ENCODE data around the gene THOC6. TPM values are rescaled to one million over a fixed set of nuclear protein-coding genes. Genes with fewer than 3 reads are reported as not detected.

Gene THOC6
- total and polyA plus RNA-seq, 9 donors, result 3.5 to 21.0 (median 15.2) TPM

GRCh38 chr16:2992383-2993081 is 31.3 kb upstream of the THOC6 start:
- TF ChIP-seq POLR2A (IDR thresholded peaks at IDR 0.05) (no peak), EP300 (IDR thresholded peaks at IDR 0.05) (no peak), CTCF (IDR thresholded peaks at IDR 0.05) (no peak)
- no peak overlapping the region for H3K27ac ChIP-seq
- no peak for DNase-seq

GRCh38 chr16:2996298-2996697 is 27.5 kb upstream of the THOC6 start:
- Histone ChIP-seq H3K27ac (no peak overlapping the region), H3K4me3 (no peak overlapping the region), H3K4me1 (ENCODE audit: insufficient read depth) (no peaks in the 10 kb centered on the region), H3K36me3 (no peaks in the 10 kb centered on the region), H3K27me3 (no peaks in the 10 kb centered on the region), H3K9me3 (no peaks in the 10 kb centered on the region)
- DNase-seq, result no peak
- no peak for TF ChIP-seq CTCF (IDR thresholded peaks at IDR 0.05)
- TF ChIP-seq POLR2A (IDR thresholded peaks at IDR 0.05), result no peak
- TF ChIP-seq EP300 (IDR thresholded peaks at IDR 0.05), result no peak
- intact Hi-C loops (cut with DNase I), result no loop called here
- 39 to 51% (median 47%) methylated on average over 13 of the region's 13 CpGs for WGBS, 3 donors

More at GRCh38 chr16:2992383-2993081, 31.3 kb upstream of the THOC6 start:
- Histone ChIP-seq H3K27me3 (no peaks in the 10 kb centered on the region), H3K9me3 (no peaks in the 10 kb centered on the region), H3K4me3 (no peak overlapping the region), H3K36me3 (no peaks in the 10 kb centered on the region), H3K4me1 (ENCODE audit: insufficient read depth) (no peaks in the 10 kb centered on the region)
- intact Hi-C loops (cut with DNase I), result no loop called here
- WGBS, 3 donors, result 84 to 87% (median 86%) methylated on average over 14 of the region's 14 CpGs

- Histone ChIP-seq H3K36me3 (no peaks in the 10 kb centered on the region), H3K4me3 (no peak overlapping the region), H3K9me3 (no peaks in the 10 kb centered on the region), H3K27me3 (no peaks in the 10 kb centered on the region), H3K4me1 (ENCODE audit: insufficient read depth) (no peaks in the 10 kb centered on the region), H3K27ac (no peak overlapping the region)
- DNase-seq, result no peak
- TF ChIP-seq POLR2A (IDR thresholded peaks at IDR 0.05), result no peak
- TF ChIP-seq CTCF (IDR thresholded peaks at IDR 0.05), result no peak
- TF ChIP-seq EP300 (IDR thresholded peaks at IDR 0.05), result no peak
- WGBS, 3 donors, result 67 to 76% (median 71%) methylated on average over 6 of the region's 6 CpGs
- intact Hi-C loops (cut with DNase I), result no loop called here
Observed at GRCh38 chr16:2999929-3000328, 23.9 kb upstream of the THOC6 start.

- intact Hi-C loops (cut with DNase I), result no loop called here
- Histone ChIP-seq H3K36me3 (no peaks in the 10 kb centered on the region), H3K4me1 (ENCODE audit: insufficient read depth) (no peaks in the 10 kb centered on the region), H3K27ac (no peak overlapping the region), H3K27me3 (peaks cover under 1% of the 10 kb centered on the region), H3K4me3 (no peak overlapping the region), H3K9me3 (no peaks in the 10 kb centered on the region)
- no peak for DNase-seq
- TF ChIP-seq EP300 (IDR thresholded peaks at IDR 0.05) (no peak), POLR2A (IDR thresholded peaks at IDR 0.05) (no peak), CTCF (IDR thresholded peaks at IDR 0.05) (no peak)
- WGBS, 3 donors, result 65 to 79% (median 68%) methylated on average over 4 of the region's 4 CpGs
Observed at GRCh38 chr16:3000540-3000939, 23.3 kb upstream of the THOC6 start.

All from ovary (tissue), 9 donors.